ENCODE results near the gene CHRNA4. TPM values are rescaled to one million over a fixed set of nuclear protein-coding genes. Genes with fewer than 3 reads are reported as not detected.

Gene CHRNA4
- total RNA-seq, 2 experiments from 2014 or later: not detected

DNA sequence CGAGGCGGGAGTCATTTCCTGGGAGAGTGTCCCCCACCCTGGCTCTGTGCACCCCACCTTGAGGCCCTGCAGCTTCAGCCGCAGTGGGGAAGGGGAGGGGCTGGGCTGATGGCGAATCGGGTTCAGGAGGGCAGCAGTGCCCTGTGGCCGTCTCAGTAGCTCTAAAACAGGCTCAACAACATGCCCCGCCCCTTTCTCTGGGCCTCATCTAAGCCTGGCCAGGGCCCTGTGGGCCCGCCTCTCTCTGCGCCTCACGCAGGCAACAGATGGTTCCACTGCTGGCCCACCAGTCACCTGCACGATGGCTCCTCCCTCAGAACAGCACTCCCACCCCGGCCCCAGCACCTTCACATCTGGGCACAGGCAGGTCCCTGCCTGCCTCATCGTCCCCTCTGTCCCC is 30.2 kb downstream of the CHRNA4 start:
- ATAC-seq (no peak), DNase-seq (no peak)
- Mint-ChIP-seq H3K36me3 (ENCODE audit: low read depth) (no peaks in the 10 kb centered on the region), H3K27me3 (peaks cover 11% of the 10 kb centered on the region), H3K9me3 (ENCODE audit: low read depth) (peaks cover 6% of the 10 kb centered on the region), H3K4me1 (no peaks in the 10 kb centered on the region), H3K4me3 (no peak overlapping the region), H3K27ac (no peak overlapping the region)
- ChIA-PET POLR2A (no interaction called here), CTCF (no interaction called here)
- intact Hi-C loops (cut with DNase I, micrococcal nuclease): no loop called here

DNA sequence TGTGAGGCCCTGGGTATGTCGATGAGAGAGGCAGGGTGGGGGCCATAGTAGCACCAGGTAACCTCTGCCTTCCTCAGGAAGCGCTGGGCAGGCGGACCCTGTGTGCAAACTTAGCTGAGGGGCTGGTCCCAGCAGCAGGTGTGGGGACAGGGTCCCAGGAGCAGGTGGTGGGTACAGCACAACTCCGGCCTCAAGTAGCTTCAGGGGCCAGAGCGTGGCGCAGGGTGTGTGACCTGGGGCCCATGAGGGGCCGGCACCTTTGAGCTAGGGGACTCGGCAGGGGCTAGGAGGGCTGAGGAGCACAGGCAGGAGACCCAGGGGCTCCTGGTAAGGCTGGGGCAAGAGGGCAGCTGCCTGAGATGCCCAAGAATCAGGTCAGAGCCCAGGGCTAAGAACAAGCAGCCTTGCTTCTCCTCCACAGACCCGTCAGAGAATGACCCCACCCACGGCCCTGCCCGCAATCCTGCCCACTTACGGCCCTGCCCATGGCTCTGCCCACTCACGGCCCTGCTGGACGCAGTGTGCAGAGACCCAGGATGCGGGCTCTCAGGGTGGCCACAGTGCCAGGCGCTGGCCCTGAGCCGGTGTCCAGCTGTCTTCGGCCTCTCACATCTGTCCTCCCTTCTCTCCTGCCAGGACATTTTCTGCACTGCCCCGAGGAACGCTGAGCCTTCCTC is 30.9 kb downstream of the CHRNA4 start:
- intact Hi-C loops (cut with DNase I, micrococcal nuclease): no loop called here
- CTCF ChIA-PET: interaction anchor here (0.5 kb wide), 1 partner anchor 342 kb away, joined by 3 read pairs; no protein-coding TSS in a partner anchor
- H3K27ac Mint-ChIP-seq: no peak overlapping the region

DNA sequence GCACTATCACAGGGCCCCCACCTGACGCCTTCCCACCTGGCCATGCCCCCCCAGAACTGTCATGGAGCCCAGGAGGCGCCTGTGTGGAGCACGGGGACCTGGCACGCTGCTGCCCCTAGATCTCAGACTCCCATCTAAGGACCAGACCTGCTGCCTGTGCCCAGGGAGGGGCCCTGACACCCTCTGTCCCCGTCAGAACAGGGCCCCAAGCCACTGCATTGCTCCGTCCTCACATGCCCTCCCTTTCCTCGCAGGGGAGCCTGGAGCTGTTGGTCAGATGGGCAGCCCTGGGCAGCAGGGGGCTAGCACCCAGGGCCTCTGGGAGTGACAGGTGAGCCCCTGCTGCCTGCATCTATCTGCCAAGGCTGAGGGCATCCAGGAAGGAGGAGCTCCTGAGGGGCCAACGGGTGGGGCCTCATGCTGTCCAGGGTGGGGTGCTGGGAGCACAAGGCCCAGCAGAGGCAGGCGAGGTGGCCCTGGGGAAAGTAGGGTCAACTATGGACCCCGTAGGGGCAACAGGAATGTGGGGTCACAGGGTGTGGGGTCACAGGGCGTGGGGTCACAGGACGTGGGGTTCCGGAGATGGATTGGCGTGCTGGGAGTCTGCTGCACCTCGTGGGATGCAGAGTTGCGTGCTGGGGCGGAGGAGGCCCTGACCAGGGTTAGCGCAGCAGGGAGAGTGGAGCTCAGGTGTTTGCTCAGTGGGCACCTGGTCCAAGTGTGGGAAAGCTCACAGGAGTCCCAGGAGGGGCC is 31.6 kb downstream of the CHRNA4 start:
- ChIA-PET POLR2A (no interaction called here), CTCF (no interaction called here)
- H3K36me3 Mint-ChIP-seq (ENCODE audit: low read depth): no peaks in the 10 kb centered on the region
- H3K27me3 Mint-ChIP-seq: peaks cover 11% of the 10 kb centered on the region
- intact Hi-C loops (cut with DNase I, micrococcal nuclease): no loop called here
- ATAC-seq (no peak), DNase-seq (no peak)
- H3K9me3 Mint-ChIP-seq (ENCODE audit: low read depth): peaks cover 6% of the 10 kb centered on the region
- H3K27ac Mint-ChIP-seq: no peak overlapping the region
- no peaks in the 10 kb centered on the region for H3K4me1 Mint-ChIP-seq
- H3K4me3 Mint-ChIP-seq: no peak overlapping the region

More for the DNA sequence above, 30.9 kb downstream of the CHRNA4 start:
- no peaks in the 10 kb centered on the region for H3K36me3 Mint-ChIP-seq (ENCODE audit: low read depth)
- H3K27me3 Mint-ChIP-seq: peaks cover 11% of the 10 kb centered on the region
- POLR2A ChIA-PET: no interaction called here
- no peak overlapping the region for H3K4me3 Mint-ChIP-seq
- DNase-seq (no peak), ATAC-seq (no peak)
- H3K9me3 Mint-ChIP-seq (ENCODE audit: low read depth): peaks cover 6% of the 10 kb centered on the region
- no peaks in the 10 kb centered on the region for H3K4me1 Mint-ChIP-seq

DNA sequence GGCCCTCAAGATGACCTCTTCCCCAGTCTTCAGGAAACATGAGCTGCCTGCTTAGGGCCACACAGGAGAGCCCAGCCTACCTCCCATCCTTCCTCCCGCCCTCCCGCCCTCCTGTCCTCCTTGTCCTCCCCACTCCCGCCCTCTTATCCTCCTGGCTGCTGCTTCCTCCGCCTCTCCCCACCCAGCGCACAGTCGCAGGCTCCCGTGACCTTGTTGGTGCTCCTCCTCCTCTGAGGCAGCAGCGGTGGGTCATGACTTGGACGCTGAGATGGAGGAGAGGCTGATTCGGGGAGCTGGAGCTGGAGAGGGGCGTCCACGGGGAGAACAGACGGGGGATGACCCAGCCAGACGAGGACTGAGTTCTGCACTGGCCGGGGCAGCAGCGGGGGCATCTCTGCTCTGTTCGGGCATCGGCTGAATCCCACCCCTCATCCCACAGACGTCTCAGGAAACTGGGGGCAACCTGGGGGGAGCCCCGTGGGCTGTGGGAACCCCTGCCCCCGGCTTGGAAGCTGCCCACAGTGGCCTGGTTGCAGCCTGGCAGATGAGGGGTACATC is 32.4 kb downstream of the CHRNA4 start:
- no peak overlapping the region for H3K4me3 Mint-ChIP-seq
- peaks cover 11% of the 10 kb centered on the region for H3K27me3 Mint-ChIP-seq
- H3K27ac Mint-ChIP-seq: no peak overlapping the region
- H3K36me3 Mint-ChIP-seq (ENCODE audit: low read depth): no peaks in the 10 kb centered on the region
- intact Hi-C loops (cut with DNase I, micrococcal nuclease): no loop called here
- ATAC-seq (no peak), DNase-seq (no peak)
- POLR2A ChIA-PET: no interaction called here
- peaks cover 6% of the 10 kb centered on the region for H3K9me3 Mint-ChIP-seq (ENCODE audit: low read depth)
- H3K4me1 Mint-ChIP-seq: no peaks in the 10 kb centered on the region
- CTCF ChIA-PET: no interaction called here

DNA sequence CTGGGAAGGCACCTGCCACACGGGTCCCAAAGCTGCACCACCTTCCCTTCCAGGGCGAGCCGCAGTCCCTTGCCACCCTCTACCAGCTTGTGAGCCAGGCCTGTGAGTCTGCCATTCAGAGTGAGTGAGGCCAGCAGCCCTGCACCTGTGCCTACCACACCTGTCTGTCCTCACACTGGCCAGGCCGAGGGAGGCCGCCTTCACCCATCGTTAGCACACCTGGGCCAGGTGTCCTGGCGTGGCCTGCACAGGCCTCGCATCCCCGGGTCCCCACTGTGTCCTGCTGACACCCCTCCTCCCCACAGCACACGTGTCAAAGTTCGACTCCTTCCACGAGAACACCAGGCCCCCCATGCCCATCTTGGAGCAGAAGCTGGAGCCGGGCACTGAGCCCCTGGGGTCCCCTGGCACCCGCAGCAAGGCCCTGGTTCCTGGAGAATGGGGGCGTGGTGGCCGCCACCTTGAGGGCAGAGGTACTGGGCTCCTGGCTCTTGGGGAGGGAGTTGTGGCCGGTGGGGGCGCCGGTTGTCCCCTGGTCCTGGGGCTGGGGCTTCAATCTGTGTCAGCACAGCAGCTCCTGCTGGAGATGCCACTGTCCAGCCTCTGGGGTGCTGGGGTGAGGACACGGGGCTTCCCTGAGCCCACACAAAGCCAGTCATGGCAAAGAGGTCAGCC is 33.0 kb downstream of the CHRNA4 start:
- peaks cover 6% of the 10 kb centered on the region for H3K9me3 Mint-ChIP-seq (ENCODE audit: low read depth)
- no peak overlapping the region for H3K27ac Mint-ChIP-seq
- ChIA-PET CTCF (no interaction called here), POLR2A (no interaction called here)
- H3K36me3 Mint-ChIP-seq (ENCODE audit: low read depth): no peaks in the 10 kb centered on the region
- intact Hi-C loops (cut with DNase I, micrococcal nuclease): no loop called here
- H3K4me1 Mint-ChIP-seq: no peaks in the 10 kb centered on the region
- no peak overlapping the region for H3K4me3 Mint-ChIP-seq
- no peak for ATAC-seq
- DNase-seq: no peak
- H3K27me3 Mint-ChIP-seq: peaks cover 11% of the 10 kb centered on the region

DNA sequence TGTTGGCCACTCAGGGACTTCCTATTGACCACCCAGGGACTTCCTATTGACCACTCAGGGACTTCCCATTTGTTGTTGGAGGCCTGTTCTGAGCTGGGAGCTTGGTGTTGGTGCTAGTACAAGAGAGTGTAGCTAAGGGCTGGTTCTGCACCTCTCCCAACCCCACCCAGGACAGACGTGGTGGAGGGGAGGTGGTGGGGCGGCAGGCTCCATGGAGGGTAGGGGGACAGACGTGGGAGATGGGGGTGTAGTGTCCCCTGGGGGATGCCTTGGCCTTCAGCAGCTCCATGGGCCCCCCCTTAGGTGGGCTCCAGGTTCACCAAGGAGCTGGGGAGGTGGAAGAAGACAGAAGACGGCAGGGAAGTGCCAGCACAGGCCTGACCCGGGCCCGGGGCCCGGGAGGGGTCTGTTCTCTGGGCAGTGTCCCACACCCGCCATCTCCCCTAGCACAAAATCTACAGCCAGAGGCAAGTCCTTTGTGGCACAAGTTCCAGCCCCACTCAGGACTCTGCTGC is 33.9 kb downstream of the CHRNA4 start:
- no peaks in the 10 kb centered on the region for H3K4me1 Mint-ChIP-seq
- intact Hi-C loops (cut with DNase I, micrococcal nuclease): no loop called here
- POLR2A ChIA-PET: no interaction called here
- DNase-seq (no peak), ATAC-seq (no peak)
- H3K27ac Mint-ChIP-seq: no peak overlapping the region
- CTCF ChIA-PET: no interaction called here
- peaks cover 6% of the 10 kb centered on the region for H3K9me3 Mint-ChIP-seq (ENCODE audit: low read depth)
- no peak overlapping the region for H3K4me3 Mint-ChIP-seq
- no peaks in the 10 kb centered on the region for H3K36me3 Mint-ChIP-seq (ENCODE audit: low read depth)
- H3K27me3 Mint-ChIP-seq: peaks cover 11% of the 10 kb centered on the region

DNA sequence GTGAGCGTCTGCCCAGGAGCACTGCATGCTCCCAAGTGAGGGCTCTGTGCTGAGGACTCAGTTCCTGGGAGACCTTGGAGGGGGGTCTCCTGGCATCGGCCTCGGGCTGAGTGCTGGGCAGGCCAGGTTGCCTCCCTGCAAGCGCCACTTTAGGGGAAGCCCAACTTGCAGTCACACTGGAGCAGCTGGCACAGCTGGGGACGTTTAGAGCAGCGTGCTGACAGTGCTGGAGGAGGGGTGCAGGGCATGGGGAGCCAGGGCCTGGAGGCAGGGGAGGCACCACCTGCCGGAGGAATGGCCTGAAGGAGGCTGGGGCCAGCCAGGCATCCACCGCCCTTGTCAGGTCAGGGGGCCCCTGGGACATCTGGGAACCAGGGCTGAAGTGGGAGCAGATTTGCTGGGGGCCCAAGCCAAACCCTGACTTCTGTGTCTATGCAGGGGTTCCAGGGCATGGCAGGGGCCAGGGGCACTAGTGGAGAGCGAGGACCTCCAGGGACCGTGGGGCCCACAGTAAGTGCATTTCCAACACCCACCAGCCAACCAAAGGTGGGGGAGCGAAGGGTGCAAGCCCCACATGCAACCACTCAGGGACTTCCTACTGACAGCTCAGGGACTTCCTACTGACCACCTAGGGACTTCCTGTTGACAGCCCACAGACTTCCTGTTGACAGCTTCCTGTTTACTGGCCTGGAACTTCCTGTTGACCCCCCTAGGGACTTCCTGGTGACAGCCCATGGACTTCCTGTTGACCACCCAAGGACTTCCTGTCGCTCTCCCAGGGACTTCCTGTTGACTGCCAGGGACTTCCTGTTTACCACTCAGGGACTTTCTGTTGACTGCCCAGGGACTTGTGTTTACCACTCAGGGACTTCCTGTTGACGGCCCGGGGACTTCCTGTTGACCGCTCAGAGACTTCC is 34.6 kb downstream of the CHRNA4 start:
- H3K4me3 Mint-ChIP-seq: no peak overlapping the region
- no peak overlapping the region for H3K27ac Mint-ChIP-seq
- ChIA-PET POLR2A (no interaction called here), CTCF (no interaction called here)
- no peaks in the 10 kb centered on the region for H3K4me1 Mint-ChIP-seq
- no peak for ATAC-seq
- H3K36me3 Mint-ChIP-seq (ENCODE audit: low read depth): no peaks in the 10 kb centered on the region
- no peak for DNase-seq
- H3K9me3 Mint-ChIP-seq (ENCODE audit: low read depth): peaks cover under 1% of the 10 kb centered on the region
- intact Hi-C loops (cut with DNase I, micrococcal nuclease): no loop called here
- peaks cover 7% of the 10 kb centered on the region for H3K27me3 Mint-ChIP-seq

DNA sequence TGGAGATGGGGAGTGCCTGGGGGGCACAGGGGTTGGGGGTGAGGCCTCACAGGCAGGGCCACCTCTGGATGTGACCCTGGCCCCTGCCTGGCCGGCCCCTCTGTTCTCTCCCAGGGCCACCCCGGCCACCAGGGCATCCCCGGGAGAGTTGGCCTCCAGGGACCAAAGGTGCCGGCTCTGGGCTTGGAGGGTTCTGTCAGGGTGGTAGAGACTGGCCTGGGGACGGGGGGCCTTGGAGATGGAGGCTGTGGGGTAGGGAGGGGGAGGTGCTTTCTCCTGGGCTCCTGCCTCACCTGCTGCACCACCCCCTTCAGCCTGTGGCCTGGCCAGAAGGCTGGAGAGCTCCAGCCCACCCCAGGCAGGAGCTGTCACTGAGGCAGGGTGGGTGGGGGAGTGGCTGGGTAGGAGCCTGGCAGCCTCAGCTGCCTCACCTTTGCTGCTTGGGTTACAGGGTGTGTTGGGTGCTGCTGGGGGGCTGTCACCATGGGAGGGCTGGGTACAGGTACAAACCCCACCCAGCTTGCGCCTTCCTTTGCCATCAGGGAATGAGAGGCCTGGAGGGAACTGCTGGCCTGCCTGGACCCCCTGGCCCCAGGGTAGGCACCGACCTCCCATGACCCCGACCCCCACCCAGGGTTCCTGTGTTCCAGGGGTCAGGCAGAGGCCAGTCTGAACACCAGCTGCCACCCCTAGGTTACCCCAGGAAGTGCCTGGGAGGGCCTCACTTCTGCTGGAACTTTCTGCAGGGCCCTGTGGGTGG is 35.4 kb downstream of the CHRNA4 start:
- no peaks in the 10 kb centered on the region for H3K4me1 Mint-ChIP-seq
- no peaks in the 10 kb centered on the region for H3K36me3 Mint-ChIP-seq (ENCODE audit: low read depth)
- CTCF ChIA-PET: no interaction called here
- no peaks in the 10 kb centered on the region for H3K9me3 Mint-ChIP-seq (ENCODE audit: low read depth)
- peaks cover 6% of the 10 kb centered on the region for H3K27me3 Mint-ChIP-seq
- intact Hi-C loops (cut with DNase I, micrococcal nuclease): no loop called here
- no peak overlapping the region for H3K4me3 Mint-ChIP-seq
- POLR2A ChIA-PET: no interaction called here
- DNase-seq (no peak), ATAC-seq (no peak)
- no peak overlapping the region for H3K27ac Mint-ChIP-seq

DNA sequence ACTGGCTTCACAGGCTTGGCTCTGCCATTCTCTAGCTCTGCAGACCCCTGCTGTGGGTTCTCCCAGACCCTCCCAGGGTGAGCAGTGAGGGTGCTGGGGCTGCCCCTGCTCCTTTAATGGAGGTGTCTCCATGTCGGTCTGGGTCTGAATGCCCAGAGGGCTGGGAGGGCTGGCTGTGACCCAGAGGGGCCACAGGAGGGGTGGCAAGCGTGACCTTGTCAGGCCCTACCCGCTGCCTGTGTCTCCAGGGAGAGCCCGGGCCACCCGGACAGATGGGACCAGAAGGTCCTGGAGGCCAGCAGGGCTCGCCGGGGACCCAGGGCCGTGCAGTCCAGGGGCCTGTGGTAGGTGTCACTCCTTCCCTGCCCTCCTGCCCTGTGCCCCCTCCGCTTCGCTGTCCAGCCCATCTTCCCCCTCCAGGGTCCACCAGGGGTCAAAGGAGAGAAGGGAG is 36.1 kb downstream of the CHRNA4 start:
- Mint-ChIP-seq H3K4me3 (no peak overlapping the region), H3K9me3 (ENCODE audit: low read depth) (no peaks in the 10 kb centered on the region), H3K36me3 (ENCODE audit: low read depth) (no peaks in the 10 kb centered on the region), H3K4me1 (no peaks in the 10 kb centered on the region), H3K27ac (no peak overlapping the region), H3K27me3 (peaks cover 6% of the 10 kb centered on the region)
- ChIA-PET CTCF (no interaction called here), POLR2A (no interaction called here)
- no peak for DNase-seq
- intact Hi-C loops (cut with DNase I, micrococcal nuclease): no loop called here
- ATAC-seq: no peak

DNA sequence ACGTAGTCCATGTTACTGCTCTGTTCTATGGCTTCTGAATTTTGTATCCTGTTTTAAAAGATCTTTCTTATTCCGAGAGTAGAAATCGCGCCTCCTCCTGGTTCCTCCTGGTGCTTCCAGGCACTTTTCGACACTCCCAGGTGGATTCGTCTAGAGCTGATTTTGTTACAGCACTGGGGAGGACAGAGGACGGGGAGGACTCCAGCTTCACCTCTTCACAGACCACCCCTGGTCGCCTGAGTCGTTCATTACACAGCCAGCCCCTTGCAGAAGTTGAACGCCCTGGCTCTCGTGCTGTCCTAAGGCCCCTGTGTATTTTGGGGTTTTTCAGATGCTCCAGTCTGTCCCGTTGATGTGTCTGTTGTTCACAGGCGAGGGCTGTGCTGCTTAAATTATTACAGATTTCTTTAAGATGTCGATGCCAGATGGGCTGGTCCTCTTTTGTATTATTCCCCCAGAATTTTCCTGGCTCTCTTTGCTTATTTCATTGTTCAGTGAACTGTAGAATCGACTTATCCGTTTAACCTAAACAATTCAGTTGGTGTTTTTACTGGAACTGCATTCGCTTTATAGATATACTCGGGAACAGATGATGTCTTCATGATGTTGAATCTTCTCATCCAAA is 37.7 kb downstream of the CHRNA4 start:
- no peak overlapping the region for H3K4me3 Mint-ChIP-seq
- no peaks in the 10 kb centered on the region for H3K9me3 Mint-ChIP-seq (ENCODE audit: low read depth)
- H3K27ac Mint-ChIP-seq: no peak overlapping the region
- no peaks in the 10 kb centered on the region for H3K36me3 Mint-ChIP-seq (ENCODE audit: low read depth)
- ChIA-PET POLR2A (no interaction called here), CTCF (no interaction called here)
- H3K4me1 Mint-ChIP-seq: no peaks in the 10 kb centered on the region
- peaks cover 6% of the 10 kb centered on the region for H3K27me3 Mint-ChIP-seq
- DNase-seq: no peak
- intact Hi-C loops (cut with DNase I, micrococcal nuclease): no loop called here
- ATAC-seq: no peak
